Suprapubic skin (tissue), 4 donors: ENCODE results near the gene L3MBTL4. TPM values are rescaled to one million over a fixed set of nuclear protein-coding genes. Genes with fewer than 3 reads are reported as not detected.

Experiments
- DNase-seq, 2 donors: peaks; one replicate each; pipeline ENCODE4 v3.0.0-alpha.2; 2019; ENCODE audit warnings: low spot score in 2 of 2
- H3K27ac ChIP-seq: fragments of 200-600 bp; sonication (generic); one replicate; pipeline ENCODE4 v1.5.1; 2019
- H3K27me3 ChIP-seq: fragments of 200-600 bp; sonication (generic); one replicate; pipeline ENCODE4 v1.5.1; 2019
- H3K36me3 ChIP-seq: fragments of 200-600 bp; sonication (generic); one replicate; pipeline ENCODE4 v1.5.1; 2019
- H3K4me1 ChIP-seq: fragments of 200-600 bp; sonication (generic); one replicate; pipeline ENCODE4 v1.5.1; 2019
- H3K4me3 ChIP-seq: fragments of 200-600 bp; sonication (generic); one replicate; pipeline ENCODE4 v1.5.1; 2019; ENCODE audit warnings: mild to moderate bottlenecking
- H3K9me3 ChIP-seq: fragments of 200-600 bp; sonication (generic); one replicate; pipeline ENCODE4 v1.5.1; 2019
- CTCF ChIP-seq, 2 donors: fragments of 200-600 bp in 1 of 2; fragments of 450-650 bp in 1 of 2; sonication (generic) in 1 of 2; IDR thresholded peaks; one replicate each; pipeline ENCODE4 v1.5.1; 2016 to 2019; ENCODE audit warnings: antibody characterized with exemption in 2 of 2, mild to moderate bottlenecking in 1 of 2, moderate library complexity in 1 of 2
- EP300 ChIP-seq: sonication (generic); formaldehyde crosslinking; IDR thresholded peaks from one replicate; pipeline ENCODE4 v1.6.1; 2017; ENCODE audit warnings: antibody characterized with exemption
- POLR2A ChIP-seq, 2 donors: fragments of 450-650 bp; IDR thresholded peaks; one replicate each; pipeline ENCODE4 v1.6.1; 2017; ENCODE audit warnings: antibody characterized with exemption in 2 of 2, mild to moderate bottlenecking in 2 of 2, moderate library complexity in 2 of 2
- POLR2AphosphoS5 ChIP-seq, 3 donors: sonication (generic); formaldehyde crosslinking; IDR thresholded peaks; one replicate each; pipeline ENCODE4 v1.6.1; 2017; ENCODE audit warnings: antibody characterized with exemption in 3 of 3
- WGBS: methylation state at CpG from one replicate; pipeline ENCODE4 v1.1.5; 2018; 5-methylcytosine and 5-hydroxymethylcytosine counted together
- total RNA-seq, 4 donors: library from RNA; depleted of rRNA; stranded (reverse); fragments of >200 nt; gene quantifications; one replicate each; pipeline ENCODE4 v1.1.0, GENCODE V29; 2016

Gene L3MBTL4
- total RNA-seq, 4 donors from 2014 or later, result 11.9 to 29.9 (median 14.4) TPM

GRCh38 chr18:6069103-6069502 is 345.6 kb downstream of the L3MBTL4 start:
- Histone ChIP-seq H3K4me3 (no peak overlapping the region), H3K4me1 (no peaks in the 10 kb centered on the region), H3K27me3 (no peaks in the 10 kb centered on the region), H3K27ac (no peak overlapping the region), H3K9me3 (no peaks in the 10 kb centered on the region), H3K36me3 (no peaks in the 10 kb centered on the region)
- DNase-seq, result no peak
- no peak for TF ChIP-seq POLR2A (IDR thresholded peaks at IDR 0.05)
- TF ChIP-seq EP300, result no peak
- no peak for TF ChIP-seq CTCF (IDR thresholded peaks at IDR 0.05)
- no peak for TF ChIP-seq POLR2AphosphoS5 (IDR thresholded peaks at IDR 0.05)
- 85% methylated on average over 3 of the region's 3 CpGs for WGBS

DNA sequence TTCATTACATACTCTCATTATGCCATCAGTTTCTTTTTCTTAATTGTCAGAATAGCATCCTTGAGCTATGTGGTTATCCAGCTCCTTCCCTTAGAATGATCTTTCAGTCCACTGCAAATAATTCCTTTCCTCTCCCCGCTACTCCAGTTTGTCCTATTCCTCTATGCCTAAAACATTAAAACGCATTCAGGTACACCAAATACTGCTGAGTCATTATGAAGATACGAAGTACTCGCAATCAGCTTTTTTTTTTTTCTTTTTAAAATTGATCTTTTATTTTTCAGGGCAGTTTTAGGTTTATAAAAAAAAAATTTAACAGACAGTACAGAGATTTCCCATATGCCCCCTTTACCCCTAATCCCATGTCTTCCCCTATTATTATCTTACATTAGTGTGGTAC is 354.6 kb downstream of the L3MBTL4 start:
- 92% methylated on average over 4 of the region's 4 CpGs for WGBS
- no peaks in the 10 kb centered on the region for H3K27me3 ChIP-seq
- no peak overlapping the region for H3K4me3 ChIP-seq
- no peaks in the 10 kb centered on the region for H3K4me1 ChIP-seq
- no peaks in the 10 kb centered on the region for H3K36me3 ChIP-seq
- no peaks in the 10 kb centered on the region for H3K9me3 ChIP-seq
- no peak overlapping the region for H3K27ac ChIP-seq
- no peak for DNase-seq
- no peak for TF ChIP-seq CTCF (IDR thresholded peaks at IDR 0.05)
- TF ChIP-seq EP300, result no peak
- no peak for TF ChIP-seq POLR2A (IDR thresholded peaks at IDR 0.05)
- TF ChIP-seq POLR2AphosphoS5 (IDR thresholded peaks at IDR 0.05), result no peak

DNA sequence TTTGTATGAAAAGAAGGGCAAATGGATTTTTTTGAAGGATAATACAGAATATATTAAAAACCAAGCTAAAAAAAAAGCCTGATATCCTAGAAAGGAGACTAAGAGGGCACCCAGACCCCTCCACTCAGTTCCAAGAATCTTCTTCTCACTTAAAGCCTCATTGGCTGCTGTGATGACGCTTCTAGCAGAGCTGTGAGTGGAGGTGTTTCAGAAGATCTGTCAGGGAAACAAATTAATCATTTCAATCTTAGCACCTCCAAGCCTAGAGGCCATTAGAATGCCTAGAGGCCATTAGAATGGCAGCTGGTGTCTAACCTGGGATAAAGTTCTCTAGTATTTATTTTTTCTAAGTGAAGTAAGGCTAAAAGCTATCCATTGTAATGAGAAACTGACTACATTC is 355.2 kb downstream of the L3MBTL4 start:
- 80% methylated on average over 1 of the region's 1 CpG for WGBS
- Histone ChIP-seq H3K4me1 (no peaks in the 10 kb centered on the region), H3K4me3 (no peak overlapping the region), H3K9me3 (no peaks in the 10 kb centered on the region), H3K36me3 (no peaks in the 10 kb centered on the region), H3K27me3 (no peaks in the 10 kb centered on the region), H3K27ac (no peak overlapping the region)
- DNase-seq, result no peak
- no peak for TF ChIP-seq CTCF (IDR thresholded peaks at IDR 0.05)
- TF ChIP-seq EP300, result no peak
- no peak for TF ChIP-seq POLR2A (IDR thresholded peaks at IDR 0.05)
- TF ChIP-seq POLR2AphosphoS5 (IDR thresholded peaks at IDR 0.05), result no peak

DNA sequence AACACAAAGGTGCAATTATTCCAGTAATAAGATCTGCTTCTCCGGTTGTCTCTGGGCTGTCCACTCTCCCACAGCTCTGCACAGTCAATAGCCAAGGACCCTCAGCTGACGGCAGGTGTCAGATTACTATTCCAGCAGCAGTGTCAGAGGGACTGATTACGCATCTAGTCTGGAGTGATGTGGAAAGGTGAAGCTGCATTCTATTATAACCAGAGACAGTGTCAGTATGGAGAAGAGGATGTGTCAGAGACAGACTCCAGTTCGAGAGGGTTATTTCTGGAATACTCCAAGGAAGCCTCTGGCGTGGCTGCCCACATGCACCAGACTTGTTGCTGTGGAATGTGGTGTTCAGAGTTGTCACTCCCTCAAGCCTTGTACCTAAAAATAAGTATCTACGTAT is 355.8 kb downstream of the L3MBTL4 start:
- WGBS, result 57% methylated on average over 6 of the region's 6 CpGs
- no peak for DNase-seq

GRCh38 chr18:6057604-6058003 is 357.1 kb downstream of the L3MBTL4 start:
- no peak for DNase-seq
- Histone ChIP-seq H3K4me3 (no peak overlapping the region), H3K36me3 (no peaks in the 10 kb centered on the region), H3K27ac (no peak overlapping the region), H3K9me3 (no peaks in the 10 kb centered on the region), H3K27me3 (no peaks in the 10 kb centered on the region), H3K4me1 (no peaks in the 10 kb centered on the region)
- TF ChIP-seq POLR2A (IDR thresholded peaks at IDR 0.05), result no peak
- no peak for TF ChIP-seq POLR2AphosphoS5 (IDR thresholded peaks at IDR 0.05)
- no peak for TF ChIP-seq EP300
- no peak for TF ChIP-seq CTCF (IDR thresholded peaks at IDR 0.05)
- WGBS, result 60% methylated on average over 3 of the region's 3 CpGs

More for the DNA sequence above, 355.8 kb downstream of the L3MBTL4 start:
- Histone ChIP-seq H3K4me3 (no peak overlapping the region), H3K27ac (no peak overlapping the region), H3K4me1 (no peaks in the 10 kb centered on the region), H3K27me3 (no peaks in the 10 kb centered on the region), H3K36me3 (no peaks in the 10 kb centered on the region), H3K9me3 (no peaks in the 10 kb centered on the region)
- TF ChIP-seq EP300 (no peak), POLR2AphosphoS5 (IDR thresholded peaks at IDR 0.05) (no peak), POLR2A (IDR thresholded peaks at IDR 0.05) (no peak), CTCF (IDR thresholded peaks at IDR 0.05) (no peak)
